DMS 273 (cell line): Measurements from ENCODE around the gene ZNF580.

ENCODE experiments used
- DNase-seq: peaks from one replicate; lab custom pipeline; 2025; ENCODE audit not compliant: unreplicated experiment; lab: John Stamatoyannopoulos, UW

Gene ZNF580

DNA sequence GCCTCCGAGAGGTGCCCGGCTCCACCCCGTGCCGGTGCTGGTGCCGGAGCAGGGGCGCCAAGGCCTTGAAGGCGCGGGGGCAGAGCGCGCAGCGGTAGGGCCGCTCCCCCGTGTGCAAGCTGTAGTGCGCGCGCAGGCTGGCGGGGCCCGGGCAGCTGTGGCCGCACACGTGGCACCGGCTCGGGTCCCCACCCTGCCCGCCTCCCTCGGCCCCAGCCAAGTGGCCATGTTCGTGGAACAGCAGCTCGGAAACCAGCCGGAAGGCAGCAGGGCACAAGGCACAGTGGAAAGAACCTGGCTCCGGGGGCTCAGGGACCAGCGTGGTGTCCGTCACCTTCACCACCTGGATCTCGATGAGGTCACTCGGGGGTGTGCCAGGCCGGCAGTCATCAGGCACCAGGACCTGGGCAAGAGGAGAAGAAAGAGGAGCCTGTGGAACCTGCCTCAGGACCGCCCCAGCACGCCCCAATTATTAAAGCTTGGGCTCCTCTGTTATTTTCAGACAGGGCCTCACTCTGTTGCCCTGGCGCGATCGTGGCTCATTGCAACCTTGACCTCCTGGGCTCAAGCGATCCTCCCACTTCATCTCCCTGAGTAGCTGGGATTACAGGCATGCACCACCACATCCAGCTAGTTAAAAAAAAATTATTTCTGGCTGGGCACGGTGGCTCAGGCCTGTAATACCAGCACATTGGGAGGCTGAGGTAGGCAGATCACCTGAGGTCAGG is 18.4 kb upstream of the ZNF580 start:
- no peak for DNase-seq

DNA sequence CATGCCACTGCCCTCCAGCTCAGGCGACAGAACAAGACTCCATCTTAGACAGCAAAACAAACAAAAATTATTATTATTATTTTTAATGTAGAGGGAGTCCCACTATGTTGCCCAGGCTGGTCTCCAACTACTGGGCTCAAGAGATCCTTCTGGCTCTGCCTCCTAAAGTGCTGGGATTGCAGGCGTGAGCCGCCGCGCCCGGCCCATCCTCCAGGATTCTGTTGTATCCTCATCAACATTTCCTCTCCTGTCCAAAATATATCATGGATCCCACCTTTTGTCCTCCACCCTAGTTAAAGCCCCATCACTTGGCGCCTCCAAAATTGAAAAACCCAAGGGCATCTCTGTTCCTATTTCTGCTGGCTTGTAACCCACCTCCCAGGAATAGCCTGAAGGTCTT is 17.7 kb upstream of the ZNF580 start:
- DNase-seq: no peak

DNA sequence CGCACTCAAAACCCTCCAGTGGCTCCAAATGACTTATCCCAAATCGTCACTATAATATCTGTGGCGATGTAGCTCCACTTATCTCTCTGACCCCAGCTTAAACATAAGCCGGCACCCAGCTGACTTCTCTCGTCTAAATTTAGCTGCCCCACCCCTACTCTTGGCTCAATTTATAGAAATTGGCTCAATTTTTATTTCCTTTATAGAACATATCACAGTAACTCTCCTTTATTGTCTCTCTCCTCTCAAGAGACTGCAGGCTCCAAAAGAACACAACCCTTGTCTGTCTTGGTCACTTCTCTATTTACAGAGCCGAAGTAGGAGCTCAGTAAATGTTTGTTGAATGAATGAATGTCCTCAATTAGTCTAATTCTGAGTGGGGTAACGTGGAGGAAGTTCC is 17.2 kb upstream of the ZNF580 start:
- DNase-seq: no peak

- DNase-seq: peak; percentile 96
These were observed 16.4 kb upstream of the ZNF580 start, which contains the start of gene ZNF784 for GRCh38 chr19:55624109-55625003. TSS of gene ZNF784 (minus strand) at chr19:55624566. CDS start at chr19:55624561, 5 bp downstream.

- no peak for DNase-seq
These were observed 15.8 kb upstream of the ZNF580 start for GRCh38 chr19:55625004-55625326.

GRCh38 chr19:55626350-55626749 is 14.5 kb upstream of the ZNF580 start:
- no peak for DNase-seq

GRCh38 chr19:55632463-55632834 is 8.4 kb upstream of the ZNF580 start:
- DNase-seq: peak; percentile 98

- DNase-seq: peak; percentile 41
These were observed 6.9 kb upstream of the ZNF580 start for GRCh38 chr19:55633861-55634260.

GRCh38 chr19:55635334-55635717 is 5.5 kb upstream of the ZNF580 start:
- no peak for DNase-seq

DNA sequence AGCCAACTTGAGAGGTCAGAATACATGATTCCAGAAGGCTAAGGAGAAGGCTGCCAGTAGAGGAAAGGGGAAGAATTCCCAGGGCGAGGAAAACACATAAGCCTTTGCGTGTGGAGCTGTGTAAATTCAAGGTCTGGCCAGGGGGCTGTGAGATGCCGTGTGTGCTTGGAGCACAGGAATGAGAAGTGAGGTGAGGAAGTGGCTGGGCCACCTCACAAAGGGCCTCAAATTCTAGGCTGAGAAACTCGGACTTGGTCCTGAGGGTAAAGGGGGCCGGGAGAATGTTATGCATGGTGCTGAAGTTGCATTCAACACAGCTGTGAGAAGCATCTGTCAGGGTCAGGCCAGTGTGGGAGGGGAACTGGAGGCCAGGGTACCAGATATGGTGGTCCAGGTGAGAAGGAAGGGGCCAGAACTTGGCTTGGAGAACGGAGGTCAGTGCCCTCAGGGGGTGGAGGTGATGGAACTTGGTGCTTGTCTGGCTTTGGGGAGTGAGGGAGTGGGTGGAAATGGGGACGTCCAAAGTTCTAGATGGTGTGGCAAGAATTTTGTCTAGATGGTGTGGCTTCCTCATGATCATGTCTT is 4.9 kb upstream of the ZNF580 start:
- DNase-seq: no peak

GRCh38 chr19:55636723-55637122 is 4.1 kb upstream of the ZNF580 start:
- peak; percentile 36 for DNase-seq

DNA sequence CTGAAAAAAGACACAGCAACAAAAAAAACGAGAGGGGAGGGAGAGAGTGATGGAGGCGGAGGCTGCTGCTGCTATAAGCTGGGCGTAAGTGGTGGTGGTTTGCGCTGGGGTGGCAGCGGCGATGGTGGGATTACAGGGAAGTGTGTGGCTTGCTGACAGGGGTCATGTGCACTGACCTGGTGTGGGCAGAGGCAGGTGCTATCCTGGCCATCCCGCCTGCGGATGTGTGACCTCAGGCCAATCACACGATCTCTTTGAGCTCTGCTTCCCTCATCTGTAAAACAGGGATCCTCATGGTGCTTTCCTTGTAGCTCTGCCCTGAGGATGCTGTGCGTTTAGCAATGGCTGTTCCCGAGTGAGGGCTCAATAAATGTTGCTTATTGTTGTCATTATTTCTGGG is 3.3 kb upstream of the ZNF580 start:
- DNase-seq: no peak

DNA sequence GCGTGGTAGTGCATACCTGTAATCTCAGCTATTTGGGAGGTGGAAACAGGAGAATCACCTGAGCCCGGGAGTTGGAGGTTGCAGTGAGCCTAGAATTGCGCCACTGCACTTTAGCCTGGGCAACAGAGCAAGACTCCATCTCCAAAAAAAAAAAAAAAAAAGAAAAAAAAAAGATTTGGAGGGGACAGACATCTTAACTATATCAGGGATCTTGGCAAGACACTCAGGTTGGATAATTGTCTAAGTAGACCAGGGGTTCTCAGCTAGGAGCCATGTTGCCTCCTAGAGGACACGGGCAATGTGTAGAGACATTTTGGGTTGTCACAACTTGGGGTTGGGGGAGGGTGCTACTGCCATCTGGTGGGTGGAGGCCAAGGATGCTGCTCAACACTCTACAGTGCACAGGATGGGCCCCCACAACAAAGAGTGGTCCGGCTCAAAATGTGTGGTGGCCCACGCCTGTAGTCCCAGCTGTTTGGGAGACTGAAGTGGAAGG is 1.9 kb upstream of the ZNF580 start:
- DNase-seq: peak; percentile 71

- DNase-seq: peak; percentile 75
These were observed 692 bp upstream of the ZNF580 start for GRCh38 chr19:55640043-55640576.

DNA sequence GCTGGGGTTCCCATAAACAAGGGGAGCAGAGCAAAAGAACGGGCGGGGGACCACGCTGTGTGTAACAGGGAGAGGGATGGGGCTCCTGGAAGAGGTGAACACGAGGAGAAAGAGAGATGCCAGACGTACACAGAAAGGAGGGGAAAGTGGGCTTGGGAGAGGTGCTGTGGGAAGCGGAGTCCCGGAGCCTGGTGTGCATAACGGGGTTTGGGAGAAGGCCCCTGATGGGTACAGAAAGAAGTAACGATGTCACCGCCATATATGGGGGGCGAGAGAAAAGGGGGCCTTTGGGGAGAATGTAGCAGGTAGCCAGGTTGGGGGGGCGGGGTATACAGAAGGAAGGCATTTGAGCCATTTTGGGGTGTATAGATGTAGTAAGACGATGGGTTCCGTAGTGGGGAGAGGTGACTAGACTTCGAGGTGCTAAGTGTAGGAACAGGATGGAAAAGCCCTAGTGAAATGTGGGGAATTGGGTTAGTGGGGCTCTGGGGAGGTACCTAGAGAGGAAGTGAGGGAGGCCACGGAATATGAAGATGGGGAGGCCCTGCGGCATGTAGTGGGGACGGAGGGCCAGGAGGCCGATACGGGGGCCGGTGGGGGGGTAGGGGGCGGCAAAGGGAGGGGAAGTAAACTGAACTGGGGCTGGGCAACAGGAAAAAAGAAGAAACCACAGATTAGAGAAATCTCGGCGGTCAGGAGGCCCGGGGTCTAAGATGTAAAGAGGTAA is 787 bp downstream of the ZNF580 start:
- DNase-seq: peak; percentile 74

DNA sequence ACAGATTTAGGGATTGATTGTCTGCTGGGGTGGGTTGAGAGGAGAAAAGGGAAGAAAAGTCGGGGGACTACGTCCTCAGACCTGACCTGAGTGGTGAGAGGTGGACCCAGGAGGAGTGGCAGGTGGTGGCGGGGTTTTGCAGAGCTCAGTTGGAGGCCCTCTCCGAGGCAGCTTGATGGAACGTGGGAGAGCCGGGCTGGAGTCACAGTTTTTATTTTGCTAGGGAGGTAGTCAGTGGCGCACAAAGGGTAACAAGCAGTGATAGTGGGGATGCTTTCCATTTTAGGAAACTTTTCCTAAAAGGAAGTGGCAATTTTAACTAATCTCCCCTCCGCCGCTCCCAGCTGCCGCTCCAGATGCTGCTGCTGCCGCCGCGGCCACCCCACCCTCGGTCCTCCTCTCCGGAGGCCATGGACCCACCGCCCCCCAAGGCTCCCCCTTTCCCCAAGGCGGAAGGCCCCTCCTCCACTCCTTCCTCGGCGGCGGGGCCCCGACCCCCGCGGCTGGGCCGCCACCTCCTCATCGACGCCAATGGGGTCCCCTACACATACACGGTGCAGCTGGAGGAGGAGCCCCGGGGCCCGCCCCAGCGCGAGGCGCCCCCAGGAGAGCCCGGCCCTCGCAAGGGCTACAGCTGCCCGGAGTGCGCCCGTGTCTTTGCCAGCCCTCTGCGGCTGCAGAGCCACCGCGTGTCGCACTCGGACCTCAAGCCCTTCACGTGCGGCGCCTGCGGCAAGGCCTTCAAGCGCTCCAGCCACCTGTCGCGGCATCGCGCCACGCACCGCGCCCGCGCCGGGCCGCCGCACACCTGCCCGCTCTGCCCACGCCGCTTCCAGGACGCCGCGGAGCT is 1.6 kb downstream of the ZNF580 start:
- DNase-seq: peak; percentile 78

DNA sequence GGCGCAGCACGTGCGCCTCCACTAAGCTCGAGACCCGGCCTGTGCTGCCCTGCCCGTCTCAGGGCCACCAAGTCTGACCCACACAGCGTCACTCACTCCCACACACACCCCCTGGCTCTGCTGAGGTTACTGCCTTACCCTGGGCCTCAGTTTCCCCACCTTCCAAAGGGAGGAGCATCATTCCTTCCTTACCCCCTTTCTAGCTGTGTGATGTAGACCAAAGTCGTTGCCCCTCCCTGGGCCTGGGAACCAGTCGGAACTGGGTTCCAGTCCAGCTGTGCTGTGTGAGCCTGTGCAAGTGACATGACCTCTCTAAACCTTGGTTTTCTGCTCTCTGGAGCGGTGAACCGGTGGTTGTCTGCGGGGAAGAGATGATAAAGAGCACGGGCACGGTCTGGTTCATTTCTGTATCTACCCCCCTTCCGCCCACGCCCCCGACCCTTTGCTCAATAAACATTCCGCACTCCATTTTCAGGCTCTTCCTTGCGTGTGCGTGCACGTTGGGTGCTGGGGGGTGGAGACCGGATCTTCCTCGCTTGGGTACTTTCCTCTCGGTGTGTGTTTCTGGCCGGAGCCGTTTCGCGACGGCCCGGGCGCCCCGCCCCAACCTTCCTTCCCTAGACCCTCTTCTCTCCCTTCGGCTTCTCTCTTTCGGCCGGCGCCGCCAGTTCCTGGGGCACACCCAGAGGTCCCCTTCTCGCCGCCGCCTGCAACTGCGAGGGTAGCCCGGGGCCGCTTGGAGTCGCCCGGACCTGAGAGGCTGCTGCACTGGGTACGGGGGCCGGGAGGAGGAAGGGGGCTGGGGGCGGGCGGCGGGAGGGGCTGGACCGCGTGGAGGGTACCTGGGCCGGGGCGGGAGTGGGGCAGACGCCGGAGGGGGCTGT is 2.4 kb downstream of the ZNF580 start, which contains the start of gene ZNF581:
Gene ZNF581 (plus strand): TSS at position 647 of the 884 bp plus-strand sequence. CDS start 923 bp downstream, outside the sequence.
- peak; percentile 90 for DNase-seq

DNA sequence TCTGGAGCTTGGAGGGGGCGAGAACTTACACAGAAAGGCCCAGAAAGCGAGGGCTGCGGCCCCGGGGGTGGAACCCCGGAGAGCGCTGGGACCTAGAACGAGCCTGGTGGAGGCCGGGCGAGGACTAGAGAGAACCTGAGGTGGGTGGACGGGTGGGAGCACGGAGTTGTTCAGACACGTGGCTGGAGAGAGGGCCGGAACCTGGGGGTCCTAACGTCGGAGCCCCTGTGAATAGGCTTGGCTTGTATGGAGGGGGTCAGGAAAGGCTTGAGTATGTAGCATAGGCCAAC is 3.0 kb downstream of the ZNF580 start:
- peak; percentile 62 for DNase-seq

- no peak for DNase-seq
These were observed 3.5 kb downstream of the ZNF580 start for GRCh38 chr19:55644191-55644833.
